NCI-H1417 (cell line): ENCODE measurements around the gene TMEM214.
A peak's percentile ranks its signal among the peaks of the same experiment; 100 is the strongest.

Experiments
- DNase-seq, 3 experiments: peaks; one replicate each; lab custom pipeline; 2025; lab: John Stamatoyannopoulos, UW

Gene TMEM214, protein sequence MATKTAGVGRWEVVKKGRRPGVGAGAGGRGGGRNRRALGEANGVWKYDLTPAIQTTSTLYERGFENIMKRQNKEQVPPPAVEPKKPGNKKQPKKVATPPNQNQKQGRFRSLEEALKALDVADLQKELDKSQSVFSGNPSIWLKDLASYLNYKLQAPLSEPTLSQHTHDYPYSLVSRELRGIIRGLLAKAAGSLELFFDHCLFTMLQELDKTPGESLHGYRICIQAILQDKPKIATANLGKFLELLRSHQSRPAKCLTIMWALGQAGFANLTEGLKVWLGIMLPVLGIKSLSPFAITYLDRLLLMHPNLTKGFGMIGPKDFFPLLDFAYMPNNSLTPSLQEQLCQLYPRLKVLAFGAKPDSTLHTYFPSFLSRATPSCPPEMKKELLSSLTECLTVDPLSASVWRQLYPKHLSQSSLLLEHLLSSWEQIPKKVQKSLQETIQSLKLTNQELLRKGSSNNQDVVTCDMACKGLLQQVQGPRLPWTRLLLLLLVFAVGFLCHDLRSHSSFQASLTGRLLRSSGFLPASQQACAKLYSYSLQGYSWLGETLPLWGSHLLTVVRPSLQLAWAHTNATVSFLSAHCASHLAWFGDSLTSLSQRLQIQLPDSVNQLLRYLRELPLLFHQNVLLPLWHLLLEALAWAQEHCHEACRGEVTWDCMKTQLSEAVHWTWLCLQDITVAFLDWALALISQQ

DNA sequence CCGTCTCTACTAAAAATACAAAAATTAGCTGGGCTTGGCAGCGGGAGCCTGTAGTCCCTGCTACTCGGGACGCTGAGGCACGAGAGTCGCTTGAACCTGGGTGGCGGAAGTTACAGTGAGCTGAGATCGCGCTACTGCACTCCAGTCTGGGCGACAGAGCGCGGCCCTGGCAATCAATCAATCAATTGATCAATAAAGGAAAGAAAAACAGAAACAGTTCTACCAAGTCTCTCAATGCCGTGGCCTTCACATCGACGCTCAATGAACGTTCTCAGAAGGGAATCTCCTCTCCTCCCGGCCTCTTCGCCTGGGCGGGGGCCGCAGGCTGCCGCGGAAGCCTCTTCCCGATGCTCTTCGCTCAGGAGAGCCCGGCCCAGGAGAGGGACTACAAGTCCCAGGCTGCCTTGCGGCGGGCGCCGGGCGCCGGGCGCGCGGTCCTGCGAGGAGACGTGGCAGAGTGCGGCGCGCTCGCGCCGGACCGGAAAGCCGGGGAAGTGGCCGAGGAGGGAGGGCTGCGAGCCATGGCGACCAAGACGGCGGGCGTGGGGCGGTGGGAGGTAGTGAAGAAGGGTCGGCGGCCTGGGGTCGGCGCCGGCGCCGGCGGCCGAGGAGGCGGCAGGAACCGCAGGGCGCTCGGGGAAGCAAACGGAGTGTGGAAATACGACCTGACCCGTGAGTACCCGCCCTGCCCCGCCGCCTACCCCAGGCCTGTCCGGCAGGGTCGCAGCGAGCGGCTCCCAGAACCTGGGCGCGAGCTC, at the start of gene TMEM214:
TMEM214 (plus strand) TSS at position 471 of the 758 bp plus-strand sequence; CDS start at position 522, 51 bp downstream.
- DNase-seq = peak; percentile 92 to 95 (median 93)

GRCh38 chr2:26983746-26984145, 49.0 kb upstream of the TMEM214 start:
- no peak for DNase-seq

DNA sequence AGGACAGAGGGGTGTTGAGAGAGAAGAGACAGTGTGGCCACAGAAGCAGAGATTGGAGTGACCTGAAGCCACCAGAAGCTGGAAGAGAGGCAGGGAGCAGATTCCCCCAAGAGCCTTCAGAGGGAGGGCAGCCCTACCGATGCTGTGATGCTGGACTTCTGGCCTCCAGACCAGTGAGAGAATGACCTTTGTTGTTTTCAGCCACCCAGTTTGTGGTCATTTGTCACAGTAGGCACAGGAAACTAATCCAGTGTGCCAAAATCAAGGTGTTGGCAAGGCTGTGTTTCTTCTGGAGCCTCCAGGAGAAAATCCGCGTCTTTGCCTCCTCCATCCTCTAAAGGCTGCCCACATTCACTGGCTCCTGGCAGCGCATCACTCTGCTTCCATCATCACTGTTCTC, 47.0 kb upstream of the TMEM214 start:
- DNase-seq = no peak

GRCh38 chr2:26986576-26986975, 46.2 kb upstream of the TMEM214 start:
- no peak for DNase-seq

DNA sequence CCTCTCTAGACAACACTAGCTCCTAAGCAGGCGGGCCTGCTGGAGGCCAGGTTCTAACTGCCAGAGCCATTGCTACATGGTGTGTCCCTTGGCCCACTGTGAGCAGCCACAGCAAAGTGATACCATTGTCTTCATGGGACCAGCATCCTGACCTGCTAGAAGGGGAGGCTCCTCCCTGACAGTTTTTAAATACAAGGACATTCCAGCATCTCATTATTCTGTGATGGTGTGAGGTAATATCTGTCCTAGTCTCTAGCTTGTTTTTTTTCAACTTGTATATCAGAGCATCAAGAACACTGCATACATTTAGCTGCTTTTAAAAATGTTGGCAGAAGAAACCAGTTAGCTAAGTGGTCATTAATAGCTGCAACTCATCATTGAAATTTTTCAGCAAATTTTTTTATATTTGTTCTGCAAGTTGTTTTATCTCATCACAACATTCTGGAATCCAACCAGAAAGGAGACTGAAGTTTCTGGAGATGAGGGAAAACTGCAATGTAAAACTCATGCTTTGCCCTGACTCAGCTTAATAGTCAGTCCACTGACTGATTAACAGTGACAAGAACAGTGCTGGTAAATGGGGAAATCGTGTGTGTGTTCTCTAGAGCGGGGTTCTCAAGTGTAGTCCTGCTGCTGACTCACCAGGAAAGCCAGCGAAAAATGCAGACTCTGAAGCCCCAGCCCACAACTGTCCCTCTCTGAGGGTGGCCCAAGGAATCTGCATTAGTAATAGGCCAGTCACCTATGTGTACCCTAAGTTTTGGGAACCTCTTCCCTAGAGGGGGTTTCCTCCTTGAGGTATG, 44.5 kb upstream of the TMEM214 start:
- DNase-seq = no peak

GRCh38 chr2:26989156-26989555, 43.6 kb upstream of the TMEM214 start:
- no peak for DNase-seq

DNA sequence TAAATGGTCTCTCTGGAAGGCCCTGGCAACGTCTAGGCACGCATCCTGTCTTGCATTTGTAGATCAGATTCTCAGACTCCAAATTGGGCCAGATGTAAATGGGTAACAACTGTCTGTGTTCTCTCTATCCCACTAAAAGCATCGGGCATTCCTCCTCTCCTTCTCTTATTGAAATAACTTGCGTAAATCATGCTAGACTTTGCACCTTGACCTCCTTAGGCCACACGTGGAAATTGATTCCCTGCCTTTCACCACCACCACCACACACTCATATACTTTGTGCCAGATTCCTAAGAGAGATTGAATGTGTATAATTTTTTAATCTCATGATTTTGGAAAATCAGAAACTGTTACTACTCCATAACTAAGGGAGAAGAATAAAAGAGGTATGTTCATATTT, 41.0 kb upstream of the TMEM214 start:
- no peak for DNase-seq

DNA sequence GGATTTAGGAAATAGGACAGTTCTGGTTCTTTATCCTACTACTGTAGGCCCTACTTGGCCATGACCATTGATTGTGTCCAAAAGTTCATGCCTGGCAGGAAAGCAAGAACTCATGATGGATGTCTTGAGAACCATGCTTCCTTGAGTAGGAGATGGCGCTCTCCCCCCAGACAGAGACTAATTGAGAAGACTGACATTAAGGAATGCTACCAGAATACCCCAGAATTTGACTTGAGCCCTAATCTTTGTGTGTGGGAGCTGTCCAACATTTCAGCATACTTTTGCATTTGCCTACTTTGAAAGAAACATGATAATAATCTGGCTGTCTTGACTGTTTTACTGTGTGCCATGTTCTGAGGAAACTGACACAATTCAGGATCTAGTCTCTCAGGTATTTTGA, 39.0 kb upstream of the TMEM214 start:
- no peak for DNase-seq

- no peak for DNase-seq
Measured at GRCh38 chr2:26994983-26995382, 37.8 kb upstream of the TMEM214 start.

GRCh38 chr2:26997394-26997793, 35.4 kb upstream of the TMEM214 start:
- no peak for DNase-seq

DNA sequence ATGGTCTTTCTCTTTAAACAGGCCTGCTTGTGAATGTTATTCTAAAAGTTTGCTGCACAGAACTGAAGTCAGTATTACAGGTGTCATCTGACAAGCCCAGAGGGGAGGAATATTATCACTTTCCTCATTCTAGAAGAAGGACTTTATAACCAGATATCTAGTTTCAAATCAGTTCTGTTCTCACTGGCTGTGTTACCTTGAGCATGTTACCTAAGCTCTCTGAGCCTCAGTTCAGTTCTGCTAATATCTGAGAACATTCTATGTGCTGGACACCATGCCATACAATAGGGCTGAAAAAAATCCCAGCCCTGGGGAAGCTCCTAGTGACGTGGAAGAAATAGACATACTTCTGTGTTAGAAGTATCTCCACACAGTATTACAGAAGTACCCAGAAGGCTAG, 34.4 kb upstream of the TMEM214 start:
- no peak for DNase-seq

DNA sequence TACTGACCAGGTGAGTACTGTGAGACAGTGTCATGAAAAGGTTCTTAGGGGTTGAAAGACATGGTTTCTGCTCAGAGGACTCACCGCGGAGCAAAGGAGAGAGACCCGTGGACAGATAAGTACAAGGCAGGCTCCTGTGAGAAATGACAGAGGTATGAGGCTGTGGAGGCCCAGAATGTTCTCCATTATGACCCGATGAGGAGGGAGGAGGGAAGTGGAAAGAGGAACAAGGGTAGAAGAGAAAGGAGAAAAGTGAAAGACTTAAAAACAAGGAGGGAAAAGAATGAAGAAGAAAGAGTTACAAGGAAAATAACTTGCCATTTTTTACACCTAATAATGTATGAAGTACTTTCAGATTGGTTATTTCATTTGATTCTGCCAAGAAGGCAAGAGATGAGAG, 32.5 kb upstream of the TMEM214 start:
- DNase-seq = no peak

DNA sequence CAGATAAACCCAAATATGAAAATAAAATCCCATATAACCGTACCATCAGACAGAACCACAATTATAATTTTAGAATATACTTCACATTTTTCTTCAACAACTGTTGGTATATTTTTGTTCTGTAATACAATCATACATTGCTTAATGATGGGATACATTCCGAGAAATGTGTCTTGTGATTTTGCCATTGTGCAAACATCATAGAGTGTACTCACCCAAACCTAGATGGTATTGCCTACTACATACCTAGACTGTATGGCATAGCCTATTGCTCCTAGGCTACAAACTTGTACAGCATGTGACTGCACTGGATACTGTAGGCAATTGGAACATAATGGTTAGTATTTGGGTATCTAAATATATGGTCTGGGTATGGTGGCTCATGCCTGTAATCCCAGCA, 31.8 kb upstream of the TMEM214 start:
- DNase-seq = no peak

DNA sequence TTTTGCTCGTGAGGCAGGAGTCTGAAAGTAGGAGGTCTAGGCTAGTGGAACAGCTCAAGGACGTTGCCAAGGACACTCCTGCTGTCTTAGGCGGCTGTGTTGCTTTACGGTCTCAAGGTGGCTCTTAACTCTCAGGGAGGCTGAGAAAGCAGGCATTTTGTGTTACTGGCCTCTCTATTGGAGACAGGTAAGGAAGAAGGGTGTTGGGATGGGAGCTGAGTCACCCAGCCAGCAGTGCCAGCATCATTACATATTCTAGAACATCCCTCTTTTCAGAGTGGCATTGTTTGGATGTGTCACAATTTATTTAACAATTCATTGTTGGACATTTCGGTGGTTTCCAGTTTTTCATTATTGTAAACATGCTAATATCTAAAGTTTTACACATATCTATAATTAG, 30.8 kb upstream of the TMEM214 start:
- DNase-seq = no peak

GRCh38 chr2:27003007-27003406, 29.8 kb upstream of the TMEM214 start:
- no peak for DNase-seq

- no peak for DNase-seq
Measured at GRCh38 chr2:27003857-27004256, 28.9 kb upstream of the TMEM214 start.

- DNase-seq = no peak
Measured at GRCh38 chr2:27006602-27007415, 26.0 kb upstream of the TMEM214 start.

DNA sequence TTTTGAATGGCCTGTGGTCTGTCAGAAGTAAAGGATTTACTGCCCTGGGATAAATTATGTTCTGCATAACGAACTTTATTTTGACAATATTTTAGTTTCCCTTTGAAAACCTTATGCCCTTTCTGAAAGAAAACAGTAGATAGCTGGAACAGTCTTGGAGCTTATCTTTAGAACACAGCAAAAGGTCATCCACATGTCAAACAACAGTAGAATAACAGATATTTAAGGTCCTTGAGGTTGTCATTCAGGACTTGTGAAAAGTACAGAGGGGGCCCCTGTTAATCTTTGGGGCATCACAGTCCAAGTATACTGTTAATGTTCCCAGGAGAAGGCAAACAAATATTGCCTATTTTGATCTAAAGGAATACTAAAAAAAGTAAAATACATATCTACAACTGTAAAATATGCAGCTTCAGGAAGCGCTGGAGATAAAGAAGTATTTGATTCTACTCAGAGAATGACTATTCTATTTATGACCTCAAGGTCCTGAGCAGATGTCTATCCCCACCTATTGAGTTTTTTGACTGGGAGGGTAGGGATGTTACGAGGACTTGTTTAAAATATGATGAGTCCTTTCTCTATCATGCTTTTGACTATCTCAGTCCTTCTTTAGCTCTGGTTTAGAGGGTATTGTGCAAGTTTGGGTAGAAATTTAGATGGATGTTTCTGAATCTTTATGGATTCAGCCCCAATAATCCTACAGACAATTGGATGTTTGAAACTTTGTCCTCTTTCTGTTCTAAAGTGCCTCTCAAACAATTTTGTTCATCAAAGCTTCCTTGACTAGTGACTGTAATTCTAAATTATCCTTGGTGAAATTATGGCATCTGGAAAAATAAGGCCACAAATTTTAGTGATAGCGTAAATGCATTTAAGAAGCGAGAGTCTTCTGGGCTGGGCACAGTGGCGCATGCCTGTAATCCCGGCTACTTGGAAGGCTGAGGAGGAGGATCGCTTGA, 25.1 kb upstream of the TMEM214 start:
- DNase-seq = no peak

GRCh38 chr2:27008678-27009077, 24.1 kb upstream of the TMEM214 start:
- no peak for DNase-seq

DNA sequence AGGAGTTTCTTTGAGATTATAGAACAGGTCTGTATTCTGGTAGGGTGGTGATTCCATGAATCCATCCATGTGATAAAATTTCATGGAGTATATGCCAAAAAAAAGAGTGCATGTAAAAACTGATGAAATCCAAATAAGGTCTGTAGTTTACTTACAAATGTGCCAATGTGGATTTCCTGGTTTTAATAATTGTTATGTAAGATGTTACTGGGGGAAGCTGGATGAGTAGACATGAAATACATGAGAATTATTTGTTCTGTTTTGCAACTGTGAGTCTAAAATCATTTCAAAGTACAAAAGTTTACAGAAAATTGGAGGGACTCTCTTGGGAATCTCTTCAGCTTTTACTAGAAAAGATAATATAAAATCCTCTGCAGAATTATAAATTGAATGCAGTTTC, 23.7 kb upstream of the TMEM214 start:
- DNase-seq = no peak
